HG02571 (cell line): Measurements from ENCODE around the gene HERPUD1.
"Not testable (repeated sequence)": the region's sequence is repeated elsewhere in the genome, so short reads cannot be mapped to it uniquely, and the experiment has no call there.

ENCODE experiments used
- ATAC-seq: cut with Tn5 transposase; IDR thresholded peaks from one replicate; pipeline ENCODE4 v1.9.1; 2021; ENCODE audit warnings: mild to moderate bottlenecking, moderate library complexity; ENCODE audit not compliant: unreplicated experiment

Gene HERPUD1

DNA sequence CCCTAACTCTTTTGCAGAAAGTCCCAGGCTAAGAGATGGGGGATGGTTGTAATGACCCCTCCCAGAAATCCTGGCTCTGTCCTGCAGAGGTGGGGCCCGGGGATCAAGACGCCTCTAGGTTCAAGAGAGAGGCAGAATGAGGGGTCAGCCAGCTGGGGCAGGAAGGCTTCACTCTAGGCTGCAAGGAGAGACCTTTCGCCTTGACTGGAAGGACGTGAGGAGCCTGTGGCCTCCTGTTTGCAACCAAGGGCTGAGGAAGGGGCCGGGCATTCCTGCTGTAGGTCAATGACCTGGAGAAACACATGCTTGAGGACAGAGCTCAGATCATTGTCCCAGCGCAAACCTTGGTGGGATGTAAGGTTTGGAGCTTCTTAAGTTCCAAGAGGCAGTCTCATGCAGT lies 21.1 kb downstream of the HERPUD1 start:
- no peak for ATAC-seq

DNA sequence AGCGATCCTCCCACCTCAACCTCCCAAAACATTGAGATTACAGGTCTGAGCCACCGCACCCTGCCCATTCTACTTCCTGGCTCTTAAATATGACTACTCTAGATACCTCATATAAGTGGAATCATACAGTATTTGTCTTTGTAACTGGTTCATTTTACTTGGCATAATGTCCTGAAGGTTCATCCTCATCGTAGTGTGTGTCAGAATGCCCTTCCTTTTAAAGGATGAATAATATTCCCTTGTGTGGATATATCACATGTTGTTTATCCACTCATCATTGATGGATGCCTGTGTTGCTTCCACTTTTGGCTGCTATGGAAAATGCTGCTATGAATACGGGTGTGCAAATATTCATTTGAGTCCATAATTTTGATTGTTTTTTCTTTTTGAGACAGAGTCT lies 24.1 kb downstream of the HERPUD1 start:
- ATAC-seq = no peak

DNA sequence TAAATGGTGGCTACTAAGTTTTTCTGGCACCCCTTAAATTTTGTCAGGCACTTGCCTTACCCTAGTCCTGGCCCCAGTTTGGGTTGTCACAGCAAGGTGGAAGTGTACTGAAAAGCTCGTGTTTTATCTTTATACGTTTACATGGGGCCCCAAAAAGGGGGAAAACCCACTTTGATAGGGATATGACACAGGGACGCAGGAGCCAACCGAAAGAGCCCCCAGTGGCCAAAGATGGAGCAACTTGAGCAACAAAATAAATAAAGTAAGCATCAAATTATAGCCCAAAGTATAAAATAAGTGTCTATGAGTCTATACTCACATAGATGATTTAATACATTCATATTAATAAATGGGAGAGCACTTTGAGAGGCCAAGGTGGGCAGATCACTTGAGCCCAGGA lies 24.8 kb downstream of the HERPUD1 start:
- ATAC-seq = no peak

DNA sequence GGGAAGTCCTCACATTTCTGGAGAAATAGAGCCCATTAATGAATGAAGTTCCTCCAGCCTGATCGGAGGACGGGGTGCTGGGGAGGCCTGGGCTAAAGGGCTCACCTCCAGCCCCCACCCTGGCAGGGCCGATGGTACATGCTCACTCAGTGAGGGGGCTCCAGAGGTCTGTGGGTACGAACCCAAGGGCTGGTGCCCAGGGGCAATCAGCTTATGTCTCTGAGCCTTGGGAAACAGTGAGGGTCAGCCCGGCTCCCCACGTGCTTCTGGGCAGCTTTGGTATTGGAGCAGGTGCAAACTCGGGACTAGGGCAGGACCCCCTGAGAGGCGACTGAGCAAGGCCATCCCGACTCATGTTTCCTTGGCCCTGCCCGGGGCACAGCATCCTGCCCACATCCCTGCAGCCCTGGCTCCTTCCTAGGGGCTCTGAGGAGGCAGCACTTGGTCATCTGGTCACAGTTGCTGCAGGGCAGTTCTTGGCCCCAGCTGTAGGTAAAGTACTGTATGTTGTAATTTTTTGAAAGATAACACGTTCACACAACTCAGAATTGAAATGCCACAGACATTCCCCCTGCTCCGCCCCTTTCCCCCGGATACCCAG lies 28.8 kb downstream of the HERPUD1 start:
- no peak for ATAC-seq

DNA sequence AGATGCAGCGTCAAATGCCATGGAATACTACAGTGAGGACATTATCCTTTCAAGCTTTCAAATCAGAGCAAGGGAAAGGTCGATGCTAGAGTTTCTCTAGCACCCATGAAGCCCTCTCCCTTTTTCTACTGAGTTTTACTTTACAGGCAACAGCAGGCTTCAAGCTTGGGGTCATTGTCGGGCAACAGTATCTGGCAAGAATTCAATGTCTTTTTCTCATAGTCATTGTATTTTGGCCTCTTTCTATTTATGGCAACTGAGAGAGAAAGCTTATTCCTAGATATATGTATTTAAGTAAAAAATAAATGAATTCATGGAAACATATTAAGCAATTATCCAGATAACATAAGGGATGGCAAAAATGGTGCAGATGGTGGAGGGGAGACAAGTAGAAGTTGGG lies 29.4 kb downstream of the HERPUD1 start:
- ATAC-seq = no peak

DNA sequence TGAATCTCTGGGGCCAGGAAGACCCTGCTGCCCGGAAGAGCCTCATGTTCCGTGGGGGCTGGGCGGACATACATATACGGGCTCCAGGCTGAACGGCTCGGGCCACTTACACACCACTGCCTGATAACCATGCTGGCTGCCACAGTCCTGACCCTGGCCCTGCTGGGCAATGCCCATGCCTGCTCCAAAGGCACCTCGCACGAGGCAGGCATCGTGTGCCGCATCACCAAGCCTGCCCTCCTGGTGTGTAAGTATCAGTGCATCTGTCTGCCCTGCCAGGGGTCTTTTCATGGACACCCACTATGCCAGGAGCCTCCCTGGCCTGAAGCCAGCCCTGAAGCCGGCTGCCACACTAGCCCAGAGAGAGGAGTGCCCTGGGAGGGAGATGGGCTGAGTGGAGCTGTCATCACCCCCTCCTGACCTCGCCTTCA lies 29.9 kb downstream of the HERPUD1 start, which contains the start of gene CETP:
TSS of gene CETP (plus strand) at position 100 of the 431 bp plus-strand sequence. CDS start at position 130, 30 bp downstream.
- no peak for ATAC-seq

DNA sequence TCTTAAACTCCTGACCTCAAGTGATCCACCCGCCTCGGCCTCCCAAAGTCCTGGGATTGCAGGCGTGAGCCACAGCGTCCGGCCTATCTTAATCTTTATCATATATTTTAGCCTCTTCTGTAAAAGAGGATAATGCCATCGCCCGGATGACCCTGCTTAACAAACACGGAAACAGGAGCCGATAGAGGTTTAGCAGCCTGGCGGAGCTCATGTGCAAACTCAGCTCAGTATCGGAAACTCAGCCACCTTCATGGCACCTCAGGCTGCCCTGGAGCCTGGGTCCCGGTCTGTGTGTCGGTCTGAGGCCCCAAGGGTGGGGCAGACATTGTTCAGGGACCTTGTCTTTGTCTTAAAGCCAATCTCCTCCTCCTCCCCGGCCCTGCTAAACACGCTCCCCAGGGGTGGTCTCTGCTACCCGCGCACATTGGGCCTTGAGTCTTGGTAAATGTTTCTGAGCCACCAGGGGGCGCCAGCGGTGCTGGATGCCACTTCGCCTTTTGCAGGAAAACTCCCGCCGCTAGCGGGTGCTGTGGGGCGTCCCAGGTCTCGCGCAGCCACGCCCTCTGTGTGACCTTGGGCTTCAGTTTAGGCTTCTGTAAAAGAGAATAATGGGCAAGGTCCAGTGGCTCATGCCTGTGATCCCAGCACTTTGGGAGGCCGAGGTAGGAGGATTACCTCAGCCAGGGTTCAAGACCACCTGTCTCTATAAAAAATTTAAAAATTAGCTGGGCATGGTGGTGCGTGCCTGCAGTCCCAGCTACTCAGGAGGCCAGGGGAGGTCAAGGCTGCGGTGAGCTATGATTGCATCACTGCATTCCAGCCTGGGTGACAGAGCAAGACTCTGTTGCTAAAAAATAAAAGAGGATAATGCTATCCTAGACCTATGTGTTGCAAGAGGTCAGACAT lies 32.6 kb downstream of the HERPUD1 start:
- no peak for ATAC-seq

DNA sequence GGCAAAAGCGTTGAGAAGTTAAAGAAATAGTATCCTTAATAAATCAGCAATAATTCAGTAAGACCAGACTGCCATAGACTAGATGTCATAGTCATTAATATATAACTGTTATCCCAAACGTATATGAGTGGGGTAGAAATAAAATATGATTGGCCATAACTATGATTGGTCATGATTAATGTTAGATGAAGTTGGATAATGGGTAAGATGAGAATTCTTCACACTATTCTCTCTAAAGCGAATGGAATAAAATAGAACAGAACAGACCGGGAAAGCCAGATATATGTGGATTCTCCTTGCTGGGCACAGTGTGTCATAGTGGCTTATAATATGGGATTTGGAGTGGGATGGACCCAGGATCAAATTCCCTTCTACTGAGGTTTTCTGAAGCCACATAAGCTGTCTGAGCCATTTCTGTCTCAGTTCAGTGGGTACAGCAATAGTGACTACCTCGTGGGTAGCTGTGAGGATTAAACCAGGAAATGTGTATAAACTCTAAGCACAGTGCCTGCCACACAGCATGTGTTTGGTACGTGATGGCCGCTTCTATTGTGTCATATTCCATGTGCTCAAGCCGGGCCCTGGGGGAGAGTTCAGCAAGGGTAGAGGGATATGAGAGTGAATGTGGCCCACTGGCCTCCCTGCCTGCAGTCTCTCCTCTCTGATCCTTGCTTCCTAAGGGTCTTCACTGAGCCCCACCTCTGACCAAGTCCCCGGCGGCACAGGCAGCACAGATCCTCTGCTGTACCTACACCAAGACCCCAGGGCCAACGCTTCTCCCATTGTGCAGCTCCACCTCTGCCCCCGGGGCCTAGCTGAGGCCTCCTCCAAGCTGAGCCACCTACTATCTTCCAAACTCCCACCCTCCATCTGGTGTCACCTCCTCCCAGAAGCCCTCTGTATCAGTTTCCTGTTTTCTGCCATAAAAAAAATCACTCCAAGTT lies 33.5 kb downstream of the HERPUD1 start:
- ATAC-seq = no peak

DNA sequence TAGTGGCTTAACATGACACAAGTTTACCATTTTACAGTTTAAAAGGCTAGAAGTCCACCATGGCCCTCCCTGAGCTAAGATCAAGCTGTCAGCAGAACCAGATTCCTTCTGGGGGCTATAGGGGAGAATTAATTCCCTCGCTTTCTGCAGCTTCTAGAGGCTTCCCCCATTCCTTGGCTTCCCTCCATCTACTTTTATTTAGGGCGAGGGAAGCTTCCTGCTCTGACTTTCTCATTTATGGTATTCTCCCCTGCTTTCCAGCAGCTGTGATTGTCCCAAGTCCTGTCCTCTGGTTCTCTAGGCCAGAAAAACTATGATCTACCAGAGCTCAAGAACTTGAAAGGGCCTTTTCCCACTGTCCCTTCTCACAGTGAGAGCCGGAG lies 34.1 kb downstream of the HERPUD1 start:
- no peak for ATAC-seq

DNA sequence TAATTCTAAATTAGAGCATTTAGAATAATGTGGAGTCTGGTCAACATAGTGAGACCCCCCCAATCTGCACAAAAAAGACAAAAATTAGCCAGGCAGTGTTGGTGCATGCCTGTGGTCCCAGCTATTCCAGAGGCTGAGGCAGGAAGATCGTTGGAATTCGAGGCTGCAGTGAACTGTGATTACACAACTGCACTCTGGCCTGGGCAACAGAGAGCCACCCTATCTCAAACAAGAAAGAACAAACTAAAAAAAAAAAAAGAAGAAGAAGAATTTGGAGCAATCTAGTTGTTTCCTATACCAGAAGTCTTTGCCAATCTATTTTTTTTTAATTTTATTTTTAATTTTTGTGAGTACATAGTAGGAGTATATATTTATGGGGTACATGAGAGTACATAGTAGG lies 35.8 kb downstream of the HERPUD1 start:
- no peak for ATAC-seq

DNA sequence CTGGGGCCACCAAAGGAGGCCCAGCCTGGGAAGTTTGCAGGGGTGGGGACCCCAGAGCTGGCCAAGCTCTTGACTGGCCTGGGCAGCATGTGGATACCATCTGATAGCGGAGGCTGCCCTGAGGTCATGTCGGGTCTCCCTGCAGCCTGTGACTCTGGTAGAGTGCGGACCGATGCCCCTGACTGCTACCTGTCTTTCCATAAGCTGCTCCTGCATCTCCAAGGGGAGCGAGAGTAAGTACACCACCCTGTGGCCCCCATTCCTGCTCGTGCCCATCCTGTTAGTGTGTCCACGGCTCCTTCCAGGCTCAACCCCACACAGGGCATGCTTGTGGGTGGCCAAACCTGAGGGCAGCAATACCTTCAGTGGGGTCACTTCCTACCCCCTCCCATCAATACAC lies 37.8 kb downstream of the HERPUD1 start:
- no peak for ATAC-seq

DNA sequence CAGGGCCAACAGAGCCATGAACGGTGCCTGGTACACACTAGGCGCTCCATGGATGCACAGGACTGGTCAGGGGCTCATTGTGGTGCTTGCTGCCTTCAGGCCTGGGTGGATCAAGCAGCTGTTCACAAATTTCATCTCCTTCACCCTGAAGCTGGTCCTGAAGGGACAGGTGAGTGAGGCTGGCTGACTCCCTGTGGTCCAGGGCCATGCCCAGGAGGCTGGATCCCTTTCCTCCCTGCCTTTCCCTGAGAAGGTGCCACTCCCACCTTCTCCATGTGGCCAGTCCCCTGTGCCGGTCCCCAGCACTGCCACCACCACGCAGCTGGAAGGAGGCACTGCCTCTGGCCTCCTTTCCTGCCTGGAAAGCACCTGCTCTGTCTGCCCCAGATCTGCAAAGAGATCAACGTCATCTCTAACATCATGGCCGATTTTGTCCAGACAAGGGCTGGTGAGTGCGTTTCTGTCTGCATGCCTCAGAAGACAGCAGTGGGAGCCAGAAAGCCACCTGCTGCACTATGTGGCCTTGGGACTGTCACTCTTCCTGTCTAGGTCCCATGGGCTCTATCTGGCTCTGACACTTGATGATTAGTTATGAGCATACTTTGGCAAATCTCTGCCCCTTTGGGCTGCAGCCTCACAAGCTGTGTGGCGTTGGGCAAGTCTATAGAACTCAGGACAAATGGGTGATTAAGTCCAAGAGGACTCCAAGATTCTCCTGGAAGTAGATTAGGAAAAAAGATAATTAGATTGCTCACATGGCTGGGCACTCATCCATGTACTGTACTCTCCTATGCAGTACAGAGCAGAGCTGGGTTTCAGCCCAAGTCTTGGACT lies 39.2 kb downstream of the HERPUD1 start:
- ATAC-seq = no peak

DNA sequence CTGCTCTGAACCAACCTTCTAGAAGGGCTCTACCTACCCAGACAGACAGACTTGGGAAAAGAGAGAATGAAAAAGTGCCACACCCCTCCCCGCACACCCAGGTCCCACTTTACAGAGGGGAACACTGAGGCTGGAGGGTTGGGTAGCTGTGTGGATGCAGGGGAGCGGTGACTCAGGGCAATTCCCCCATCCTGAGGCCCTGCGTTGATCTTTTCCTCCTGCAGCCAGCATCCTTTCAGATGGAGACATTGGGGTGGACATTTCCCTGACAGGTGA lies 39.8 kb downstream of the HERPUD1 start:
- ATAC-seq = no peak

DNA sequence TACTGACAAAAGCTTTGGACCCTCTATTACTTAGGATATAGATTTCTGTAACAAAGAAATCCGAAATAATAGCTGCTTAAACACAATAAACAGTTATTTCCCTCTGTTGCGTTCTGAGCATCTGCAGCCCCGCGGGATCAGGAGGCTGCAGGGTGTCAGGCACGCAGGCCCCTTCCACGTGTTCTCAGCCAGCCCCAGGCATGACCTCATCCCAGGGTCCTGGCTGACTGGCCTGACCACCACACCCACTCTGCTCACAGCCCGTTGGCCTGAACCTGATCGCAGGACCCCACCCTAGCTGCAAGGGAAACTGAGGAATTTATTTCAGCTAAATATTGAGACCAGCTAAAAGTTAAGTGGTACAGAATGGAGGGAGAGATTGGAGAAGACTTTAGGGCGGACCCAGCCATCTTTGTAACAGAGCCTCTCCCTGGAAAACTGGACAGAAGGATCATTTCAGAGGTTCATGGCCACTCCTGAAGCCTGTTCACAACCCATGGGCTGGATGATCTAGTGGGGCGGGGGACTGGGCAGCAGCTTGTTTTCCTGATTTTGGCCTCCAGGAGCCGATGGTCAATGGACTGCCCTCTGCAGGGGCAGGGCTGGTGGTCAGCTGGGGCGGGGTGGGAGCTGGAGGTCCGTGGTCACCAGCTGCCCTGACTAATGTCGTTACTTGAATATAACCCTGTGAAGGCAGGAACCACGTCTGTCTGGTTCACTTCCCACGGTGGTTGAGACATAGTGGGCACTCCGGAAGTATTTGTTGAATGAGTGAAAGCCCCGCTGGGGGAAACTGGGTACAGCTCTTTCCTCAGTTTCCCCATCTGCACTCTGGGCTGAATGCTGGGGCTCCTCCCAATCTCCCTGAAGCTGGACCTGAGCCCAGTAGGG lies 40.7 kb downstream of the HERPUD1 start:
- no peak for ATAC-seq

DNA sequence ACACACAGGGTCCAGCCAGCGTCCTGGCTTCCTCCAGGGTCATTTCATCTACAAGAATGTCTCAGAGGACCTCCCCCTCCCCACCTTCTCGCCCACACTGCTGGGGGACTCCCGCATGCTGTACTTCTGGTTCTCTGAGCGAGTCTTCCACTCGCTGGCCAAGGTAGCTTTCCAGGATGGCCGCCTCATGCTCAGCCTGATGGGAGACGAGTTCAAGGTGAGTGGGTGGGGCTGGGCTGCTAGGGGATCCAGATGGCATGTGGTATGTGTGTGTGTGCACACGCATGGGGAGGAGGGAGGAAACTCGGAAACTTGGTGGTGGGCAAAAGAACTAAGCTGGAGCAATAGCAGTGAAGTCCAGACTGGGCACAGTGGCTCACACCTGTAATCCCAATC lies 41.4 kb downstream of the HERPUD1 start:
- ATAC-seq = no peak

DNA sequence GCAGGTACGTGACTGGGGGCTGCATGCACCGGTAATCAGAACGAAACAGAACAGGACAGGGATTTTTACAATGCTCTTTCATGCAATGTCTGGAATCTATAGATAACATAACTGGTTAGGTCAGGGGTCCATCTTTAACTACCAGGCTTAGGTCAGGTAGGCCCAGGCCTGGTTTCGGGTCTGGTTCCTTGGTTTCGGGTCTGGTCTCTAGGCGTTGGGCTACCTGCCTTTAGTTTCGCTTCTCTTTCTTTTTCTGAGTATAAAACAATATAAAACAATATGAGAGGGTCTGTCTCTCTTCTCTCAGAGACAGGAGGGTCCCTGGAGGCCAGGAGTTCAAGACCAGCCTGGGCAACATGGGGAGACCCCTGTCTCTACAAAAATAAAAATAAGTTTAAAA lies 42.0 kb downstream of the HERPUD1 start:
- ATAC-seq = not testable (repeated sequence)

DNA sequence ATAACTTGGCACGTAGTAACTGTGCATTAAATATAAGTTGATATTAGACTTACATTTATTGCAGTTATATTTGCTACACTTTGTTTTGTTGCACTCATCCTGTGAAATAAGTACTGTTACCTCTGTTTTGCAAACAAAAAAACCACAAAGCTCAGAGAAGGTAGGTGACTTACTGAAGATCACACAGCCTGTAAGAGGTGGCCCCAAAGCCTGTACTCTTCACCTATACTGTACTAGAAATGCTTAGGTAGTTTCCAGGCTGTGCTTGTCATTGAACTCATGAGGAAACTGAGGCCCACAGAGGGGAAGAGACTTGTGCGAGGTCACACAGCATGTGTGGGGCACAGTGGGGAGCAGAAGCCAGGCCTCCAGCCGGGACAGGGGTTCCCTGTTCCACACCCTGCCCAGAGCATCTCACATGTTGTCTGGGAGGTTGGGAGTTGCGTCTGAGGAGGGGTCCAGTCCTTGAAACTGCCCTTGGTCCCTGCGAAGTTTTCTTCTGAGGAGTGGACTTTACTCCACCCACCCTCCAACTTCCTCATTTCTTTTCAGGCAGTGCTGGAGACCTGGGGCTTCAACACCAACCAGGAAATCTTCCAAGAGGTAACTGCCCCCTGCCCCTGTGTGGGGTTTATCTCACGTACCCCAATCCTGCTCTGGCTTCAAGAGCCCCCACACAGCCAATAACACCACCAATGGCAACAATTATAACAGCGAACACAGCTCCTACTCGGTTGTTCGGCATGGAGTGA lies 42.8 kb downstream of the HERPUD1 start:
- no peak for ATAC-seq

DNA sequence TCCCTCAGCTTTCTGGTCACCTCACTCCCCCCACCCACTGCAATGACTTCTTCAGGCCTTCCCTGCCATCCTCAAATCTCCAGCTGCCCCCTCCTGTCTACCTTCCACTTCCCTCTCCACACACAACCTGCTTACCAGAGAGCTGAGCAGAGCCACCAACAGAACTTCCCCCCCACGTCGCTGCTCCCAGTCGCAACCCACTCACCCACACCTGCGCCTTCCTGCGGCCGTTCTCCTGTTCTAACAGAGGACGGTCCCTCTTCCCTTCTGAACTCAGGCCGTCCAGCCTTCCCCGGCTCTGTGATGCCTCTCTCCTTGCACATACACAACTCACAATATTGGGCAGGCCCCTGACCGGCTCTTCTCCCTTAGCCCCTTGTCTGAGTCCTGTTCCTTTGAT lies 43.8 kb downstream of the HERPUD1 start:
- no peak for ATAC-seq

DNA sequence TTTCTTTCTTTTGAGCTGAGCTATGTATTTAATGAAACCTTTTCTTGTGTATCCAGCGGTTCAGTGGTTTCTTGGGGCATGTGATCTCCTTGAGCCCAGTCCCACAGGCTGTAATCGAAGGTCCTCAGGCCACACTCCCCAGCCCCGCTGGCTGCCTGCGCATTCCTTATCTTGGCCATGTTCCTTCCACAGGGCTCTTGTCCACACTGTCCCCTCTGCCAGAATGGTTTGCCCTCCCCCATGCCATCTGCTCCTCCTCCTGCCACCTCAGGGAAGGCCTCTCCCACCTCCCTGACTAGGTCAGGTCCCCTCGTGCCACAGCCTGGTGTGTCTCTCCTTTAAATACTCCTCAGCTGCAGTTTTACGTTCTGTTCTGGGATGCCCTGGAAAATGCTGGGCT lies 45.3 kb downstream of the HERPUD1 start:
- ATAC-seq = no peak
